Chondrocyte (in vitro differentiated cells): ENCODE data around the gene CDH8. TPM values are rescaled to one million over a fixed set of nuclear protein-coding genes. Genes with fewer than 3 reads are reported as not detected.

ENCODE experiments used
- DNase-seq: peaks from one replicate; pipeline ENCODE4 v3.0.0; 2021; ENCODE audit warnings: mixed read lengths, low spot score
- H3K27ac Mint-ChIP-seq: one replicate; pipeline ENCODE4 v1.8.0; 2021; ENCODE audit warnings: mild to moderate bottlenecking, moderate library complexity, mixed read lengths; ENCODE audit not compliant: unreplicated experiment
- H3K27me3 Mint-ChIP-seq: 2 replicates; pipeline ENCODE4 v1.8.0; 2021; ENCODE audit warnings: low read depth, mixed read lengths
- H3K36me3 Mint-ChIP-seq: 2 replicates; pipeline ENCODE4 v1.8.0; 2021; ENCODE audit warnings: low read depth, mixed read lengths
- H3K4me1 Mint-ChIP-seq: 2 replicates; pipeline ENCODE4 v1.8.0; 2021; ENCODE audit warnings: low read depth, mild to moderate bottlenecking, mixed read lengths
- H3K4me3 Mint-ChIP-seq: one replicate; pipeline ENCODE4 v1.8.0; 2021; ENCODE audit warnings: mild to moderate bottlenecking, moderate library complexity, mixed read lengths; ENCODE audit not compliant: unreplicated experiment
- H3K9me3 Mint-ChIP-seq: 2 replicates; pipeline ENCODE4 v1.8.0; 2021; ENCODE audit warnings: low read depth, mixed read lengths
- CTCF ChIP-seq: fragments of 200-600 bp; sonication (generic); IDR thresholded peaks from 2 replicates; pipeline ENCODE4 v1.5.0; 2021; ENCODE audit warnings: antibody characterized with exemption, mild to moderate bottlenecking, moderate library complexity
- total RNA-seq: library from RNA; stranded (reverse); gene quantifications from 3 replicates; pipeline ENCODE4 v1.2.1, GENCODE V29; 2021

CDH8 gene
- total RNA-seq, 1 donor from 2014 or later, result 5.7 TPM

DNA sequence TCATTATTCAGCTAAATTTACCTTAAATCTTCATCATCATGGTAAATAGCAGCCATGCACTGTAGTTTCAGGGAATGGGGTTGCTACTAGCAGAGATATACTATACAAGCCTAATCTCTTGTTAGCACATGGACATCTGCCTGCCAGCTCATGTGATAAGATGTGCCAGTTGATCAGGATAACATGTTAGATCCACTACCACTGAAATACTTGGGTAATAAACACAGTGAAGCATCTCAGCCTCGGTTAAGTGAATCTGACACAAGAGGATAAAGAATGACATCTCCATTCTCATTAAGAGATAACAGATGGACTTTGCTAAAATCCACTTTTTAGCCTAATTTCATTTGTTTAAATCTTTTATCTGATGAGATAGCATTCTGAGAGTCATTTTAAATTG lies 256.1 kb downstream of the CDH8 start:
- TF ChIP-seq CTCF, result no peak
- no peaks in the 10 kb centered on the region for H3K27me3 Mint-ChIP-seq
- H3K36me3 Mint-ChIP-seq, result no peaks in the 10 kb centered on the region
- H3K27ac Mint-ChIP-seq, result no peak overlapping the region
- no peaks in the 10 kb centered on the region for H3K4me1 Mint-ChIP-seq
- no peak overlapping the region for H3K4me3 Mint-ChIP-seq
- no peaks in the 10 kb centered on the region for H3K9me3 Mint-ChIP-seq
- DNase-seq, result no peak

DNA sequence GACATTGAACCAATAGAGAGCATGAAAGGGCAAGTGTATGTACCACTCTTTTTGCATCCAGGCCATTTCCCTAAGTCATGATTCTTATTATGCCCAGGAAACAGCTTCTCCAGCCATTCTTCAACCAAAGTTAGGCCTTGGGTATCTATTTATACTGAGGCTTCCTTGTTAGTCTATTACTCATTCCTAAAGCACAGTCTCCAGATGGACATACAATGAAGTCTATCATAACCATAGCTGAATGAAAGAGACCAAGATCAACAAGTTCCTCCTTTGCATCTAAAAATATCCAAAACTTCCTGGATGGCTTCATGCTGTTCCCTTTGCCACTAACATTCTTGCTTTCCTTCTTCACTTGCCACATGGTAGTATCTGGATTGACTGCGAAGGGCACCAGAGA lies 265.9 kb downstream of the CDH8 start:
- DNase-seq, result no peak
- no peak overlapping the region for H3K4me3 Mint-ChIP-seq
- no peaks in the 10 kb centered on the region for H3K36me3 Mint-ChIP-seq
- peaks cover 9% of the 10 kb centered on the region for H3K4me1 Mint-ChIP-seq
- TF ChIP-seq CTCF, result no peak
- H3K27me3 Mint-ChIP-seq, result no peaks in the 10 kb centered on the region
- no peak overlapping the region for H3K27ac Mint-ChIP-seq
- H3K9me3 Mint-ChIP-seq, result no peaks in the 10 kb centered on the region

GRCh38 chr16:61763991-61764390 lies 272.2 kb downstream of the CDH8 start:
- Mint-ChIP-seq H3K27me3 (no peaks in the 10 kb centered on the region), H3K4me1 (no peaks in the 10 kb centered on the region), H3K27ac (no peak overlapping the region), H3K36me3 (no peaks in the 10 kb centered on the region), H3K9me3 (no peaks in the 10 kb centered on the region), H3K4me3 (no peak overlapping the region)
- no peak for DNase-seq
- no peak for TF ChIP-seq CTCF

DNA sequence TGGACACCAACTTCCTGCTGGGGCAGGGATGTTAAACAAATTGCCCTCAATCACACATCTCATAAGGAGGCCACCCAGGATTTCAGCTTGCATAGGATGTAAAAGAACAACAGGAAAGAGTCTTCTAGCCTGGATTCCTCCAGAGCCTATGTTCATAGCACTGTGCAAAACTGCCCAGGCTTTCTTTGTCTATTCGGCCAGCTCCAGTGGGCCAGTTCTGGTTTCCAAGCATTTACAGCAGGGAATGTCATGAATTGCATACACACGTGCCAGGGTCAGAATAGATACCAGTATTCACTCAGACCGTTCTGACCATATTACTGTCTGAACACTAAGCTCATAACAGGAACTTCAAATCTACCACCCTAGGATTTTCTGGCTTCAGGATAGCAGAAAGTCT lies 273.2 kb downstream of the CDH8 start:
- no peaks in the 10 kb centered on the region for H3K9me3 Mint-ChIP-seq

GRCh38 chr16:61730997-61731396 lies 305.2 kb downstream of the CDH8 start:
- H3K27me3 Mint-ChIP-seq, result peaks cover 9% of the 10 kb centered on the region
- no peak overlapping the region for H3K27ac Mint-ChIP-seq
- H3K9me3 Mint-ChIP-seq, result no peaks in the 10 kb centered on the region
- TF ChIP-seq CTCF, result no peak
- no peak overlapping the region for H3K4me3 Mint-ChIP-seq
- no peaks in the 10 kb centered on the region for H3K4me1 Mint-ChIP-seq
- DNase-seq, result no peak
- no peaks in the 10 kb centered on the region for H3K36me3 Mint-ChIP-seq

More for the DNA sequence above, 273.2 kb downstream of the CDH8 start:
- no peak for TF ChIP-seq CTCF
- no peak for DNase-seq
- no peaks in the 10 kb centered on the region for H3K4me1 Mint-ChIP-seq
- no peaks in the 10 kb centered on the region for H3K36me3 Mint-ChIP-seq
- no peaks in the 10 kb centered on the region for H3K27me3 Mint-ChIP-seq
- H3K4me3 Mint-ChIP-seq, result no peak overlapping the region
- no peak overlapping the region for H3K27ac Mint-ChIP-seq
